ENCODE data around the gene HNF1B.
"Not testable (repeated sequence)": the region's sequence is repeated elsewhere in the genome, so short reads cannot be mapped to it uniquely, and the experiment has no call there.

Gene HNF1B

DNA sequence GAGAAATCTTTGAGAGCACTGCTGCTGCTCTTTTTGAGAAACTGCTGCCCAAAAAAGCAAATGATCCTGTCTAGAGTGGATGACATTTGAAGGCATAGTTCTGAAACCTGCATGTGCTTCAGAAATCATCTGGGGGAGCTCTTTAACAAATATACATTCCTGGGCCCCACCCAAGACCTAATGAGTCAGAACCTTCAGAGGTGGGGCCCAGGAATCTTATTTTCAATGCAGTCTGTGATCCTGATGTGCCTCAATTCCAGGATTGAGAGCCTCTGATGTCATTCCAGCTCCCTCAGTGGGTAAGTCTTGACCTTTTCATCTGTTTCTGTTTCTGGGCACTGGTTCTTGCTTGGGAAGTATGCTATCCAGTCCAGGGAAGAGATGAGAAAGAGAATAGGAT lies 42.3 kb downstream of the HNF1B start:
- DNase-seq (ENCODE audit: low spot score) = no peak

DNA sequence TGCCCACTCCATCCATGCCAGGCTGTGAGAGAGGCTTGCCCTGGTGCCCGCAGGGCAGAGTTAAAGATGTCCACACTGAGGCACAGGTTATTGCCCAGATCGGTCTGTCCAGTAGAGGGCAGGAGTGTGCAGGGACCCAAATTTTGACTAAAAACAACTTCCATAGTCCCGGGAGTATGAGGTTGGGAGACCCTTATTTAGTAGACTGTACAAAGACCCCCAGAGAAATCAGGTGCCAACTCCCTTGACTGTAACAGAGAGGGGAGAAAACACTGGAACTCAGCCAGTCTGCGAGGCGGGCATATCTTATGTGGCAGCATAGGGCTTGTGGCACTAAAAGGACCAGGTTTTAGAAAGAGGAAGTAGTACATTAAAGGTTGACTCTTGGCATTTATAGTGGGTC lies 43.4 kb downstream of the HNF1B start:
- DNase-seq (ENCODE audit: low spot score) = peak; percentile 65

DNA sequence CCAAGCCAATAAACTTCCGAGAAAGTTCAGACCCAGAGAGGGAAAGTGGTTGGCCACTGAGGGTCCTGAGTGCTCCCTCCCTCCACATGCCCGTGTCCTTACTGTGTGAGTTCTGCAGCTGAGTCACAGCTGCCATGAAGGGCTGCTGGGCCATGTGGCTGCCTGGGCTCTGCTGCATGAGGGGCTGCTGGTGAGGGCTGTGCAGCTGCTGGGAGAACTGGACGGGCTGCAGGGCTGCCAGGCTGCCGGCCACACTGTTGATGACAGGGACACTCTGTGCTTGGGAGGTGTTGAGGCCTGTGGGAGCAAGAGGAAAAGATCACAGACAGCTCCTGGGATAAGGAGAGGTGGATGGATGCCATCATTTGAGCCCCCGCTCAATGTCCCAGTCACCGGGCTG lies 44.0 kb downstream of the HNF1B start:
- no peak for DNase-seq (ENCODE audit: low spot score)

DNA sequence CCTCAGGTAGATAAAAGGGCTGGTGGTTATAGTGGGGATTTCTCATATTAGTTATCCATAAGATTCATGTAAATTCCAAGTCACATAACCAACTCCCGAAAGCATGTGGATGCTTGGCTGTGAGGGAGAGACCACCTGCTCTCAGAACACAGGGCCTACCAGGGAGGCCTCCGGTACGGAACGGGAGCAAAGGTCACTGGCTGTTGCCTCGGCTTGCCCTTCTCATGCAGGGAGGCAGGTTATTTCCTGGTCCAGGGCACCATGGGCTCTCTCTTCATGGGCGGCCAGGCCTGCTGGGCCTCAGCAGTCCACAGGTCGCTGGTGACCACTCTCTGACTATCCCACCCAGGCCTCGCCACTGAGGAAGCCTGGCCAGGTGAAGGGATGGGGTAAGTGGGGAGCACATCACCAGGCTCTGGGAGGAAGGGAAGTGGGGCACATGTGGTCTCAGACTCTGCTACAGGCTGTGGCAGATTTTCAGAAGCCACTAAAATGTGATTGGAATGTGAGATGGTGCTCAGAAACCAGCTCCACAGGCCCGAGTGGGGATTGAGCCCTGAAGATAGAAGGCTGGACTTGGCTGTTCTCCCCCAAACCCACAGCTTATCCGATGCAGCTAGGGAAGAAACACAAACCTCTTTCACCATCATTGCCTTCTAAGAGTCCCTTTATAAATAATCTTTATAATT lies 45.4 kb downstream of the HNF1B start:
- DNase-seq (ENCODE audit: low spot score) = no peak

DNA sequence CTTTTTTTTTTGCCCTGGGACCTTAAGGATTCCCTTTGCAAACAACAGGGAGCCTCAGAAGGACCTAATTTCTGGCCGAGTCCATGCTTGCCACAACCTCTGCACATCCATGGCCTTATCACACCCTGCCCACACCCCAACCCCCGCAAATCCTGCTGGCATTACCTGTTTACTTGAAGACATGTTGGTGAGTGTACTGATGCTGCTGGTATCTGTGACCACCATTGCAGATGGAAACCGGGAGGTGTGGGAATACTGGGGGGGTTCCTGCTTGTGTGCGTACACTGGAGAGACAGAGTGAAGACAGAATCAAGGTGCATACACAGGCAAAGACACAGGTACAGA lies 46.0 kb downstream of the HNF1B start:
- DNase-seq (ENCODE audit: low spot score) = no peak

DNA sequence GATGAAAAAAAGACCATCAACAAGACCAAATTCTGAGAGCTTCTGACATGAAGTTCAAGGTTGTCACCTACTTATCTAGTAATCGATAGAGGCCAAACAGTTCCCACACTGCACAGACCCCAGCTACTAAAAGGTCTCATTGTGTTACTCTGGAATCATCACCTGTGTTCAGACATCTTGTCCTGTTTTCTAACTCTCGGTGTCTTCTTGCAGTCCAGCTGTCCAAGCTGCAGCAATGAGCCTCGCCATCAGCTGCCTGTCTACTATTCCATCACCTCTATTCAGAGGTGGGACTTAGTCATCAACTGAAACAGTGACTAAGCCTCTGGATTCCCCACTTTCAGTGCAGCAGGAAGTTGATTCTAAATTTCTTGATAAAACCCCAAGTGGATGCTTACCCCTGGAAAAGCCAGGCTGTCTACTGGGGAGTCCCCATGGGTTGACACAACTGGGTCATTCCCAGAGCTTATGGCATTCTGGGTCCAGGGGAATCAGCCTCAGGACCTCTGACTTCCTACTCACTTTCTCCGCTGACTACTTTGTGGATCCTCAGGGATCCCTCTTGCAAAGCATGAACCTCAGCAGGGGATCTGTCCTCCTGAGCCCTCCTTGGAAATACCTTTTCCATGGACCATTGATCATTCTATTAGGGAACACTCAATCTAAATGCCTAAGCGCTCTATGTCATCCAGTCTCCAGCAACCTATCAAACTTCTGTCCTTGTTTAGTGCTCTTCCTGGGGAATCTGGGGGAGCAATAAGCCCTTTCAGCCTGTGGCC lies 46.5 kb downstream of the HNF1B start:
- DNase-seq (ENCODE audit: low spot score) = no peak

DNA sequence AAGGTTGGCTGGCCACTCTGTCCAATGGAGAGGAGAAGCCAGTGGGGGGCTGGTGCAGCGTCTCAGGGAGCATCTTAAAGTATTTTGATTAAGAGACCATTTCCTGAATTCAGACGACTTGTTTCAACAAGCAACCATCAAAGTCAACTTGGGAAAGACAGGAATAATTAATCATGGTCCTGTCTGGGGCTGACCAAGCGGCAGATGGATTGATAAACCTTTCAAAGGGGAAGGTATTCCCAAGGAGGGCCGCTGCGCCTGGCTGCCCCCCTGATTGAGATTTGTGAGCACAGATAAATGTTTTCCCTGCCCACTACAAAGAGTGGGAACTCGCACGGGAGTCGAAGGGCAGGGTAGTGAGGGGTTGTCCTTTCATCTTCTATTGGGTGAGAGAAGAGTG lies 47.5 kb downstream of the HNF1B start:
- DNase-seq (ENCODE audit: low spot score) = no peak

DNA sequence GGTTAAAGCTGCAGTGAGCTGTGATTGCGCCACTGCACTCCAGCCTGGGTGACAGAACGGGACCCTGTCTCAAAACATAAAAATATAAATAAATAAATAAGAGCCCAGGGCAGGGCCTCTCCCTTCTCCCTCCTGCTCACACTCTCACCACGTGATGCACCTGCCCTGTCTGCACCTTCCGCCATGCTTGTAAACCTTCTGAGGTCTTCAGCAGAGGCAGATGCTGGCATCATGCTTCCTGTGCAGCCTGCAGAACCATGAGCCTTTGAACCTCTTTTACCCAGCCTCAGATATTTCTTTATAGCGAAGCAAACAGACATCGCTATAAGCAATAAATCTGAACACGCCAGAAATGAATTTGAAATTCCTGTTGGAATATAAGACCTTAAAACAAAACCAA lies 48.5 kb downstream of the HNF1B start:
- no peak for DNase-seq (ENCODE audit: low spot score)

DNA sequence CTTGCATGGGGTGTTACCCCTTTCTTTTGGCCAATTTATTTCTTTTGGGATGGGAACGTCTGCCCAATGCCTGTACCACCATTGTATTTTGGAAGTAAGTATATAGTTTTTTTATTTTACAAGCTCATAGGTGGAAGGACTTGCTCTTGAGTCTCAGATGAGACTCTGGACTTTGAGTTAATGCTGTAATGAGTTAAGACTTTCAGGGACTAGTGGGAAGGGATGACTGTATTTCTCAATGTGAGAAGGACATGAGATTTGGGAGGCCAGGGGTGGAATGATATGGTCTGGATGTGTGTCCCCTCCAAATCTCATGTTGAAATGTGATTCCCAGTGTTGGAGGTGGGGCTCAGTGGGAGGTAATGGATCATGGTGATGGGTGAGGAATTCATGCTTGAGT lies 49.1 kb downstream of the HNF1B start:
- no peak for DNase-seq (ENCODE audit: low spot score)

DNA sequence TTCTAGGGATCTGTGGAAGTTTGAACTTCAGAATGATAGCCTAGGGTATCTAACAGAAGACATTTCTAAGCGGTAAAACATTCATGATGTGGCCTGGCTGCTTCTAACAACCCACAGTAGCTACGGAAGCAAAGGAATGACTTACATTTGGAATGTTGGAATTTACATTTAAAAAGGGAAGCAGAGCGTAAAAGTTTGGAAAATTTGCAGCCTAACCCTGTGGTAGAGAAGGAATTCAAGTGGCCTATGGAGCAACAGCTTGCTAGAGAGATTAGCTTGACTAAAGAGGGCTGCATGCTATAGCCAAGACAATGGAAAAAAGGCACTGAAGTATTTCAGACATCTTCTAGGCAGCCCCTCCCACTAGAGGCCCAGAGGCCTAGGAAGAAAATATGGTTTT lies 50.1 kb downstream of the HNF1B start:
- no peak for DNase-seq (ENCODE audit: low spot score)

DNA sequence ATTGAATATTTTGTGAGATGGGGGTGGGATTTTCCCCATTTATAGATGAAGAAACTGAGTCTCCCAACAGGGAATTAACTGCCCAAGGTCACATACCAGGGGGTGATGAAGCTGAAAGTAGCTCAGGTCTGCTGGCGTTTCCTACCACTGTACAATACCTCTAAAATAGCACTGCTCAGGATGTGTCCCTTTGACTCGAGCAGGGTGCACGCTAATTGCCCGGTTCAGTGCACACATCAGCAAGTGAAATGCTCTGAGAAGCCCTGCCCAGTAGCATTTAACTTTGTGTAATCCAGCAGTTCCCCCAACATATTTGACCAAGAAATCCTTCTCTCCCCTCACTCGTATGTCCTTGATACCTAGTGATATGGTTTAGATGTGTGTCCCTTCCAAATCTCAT lies 51.5 kb downstream of the HNF1B start:
- no peak for DNase-seq (ENCODE audit: low spot score)

DNA sequence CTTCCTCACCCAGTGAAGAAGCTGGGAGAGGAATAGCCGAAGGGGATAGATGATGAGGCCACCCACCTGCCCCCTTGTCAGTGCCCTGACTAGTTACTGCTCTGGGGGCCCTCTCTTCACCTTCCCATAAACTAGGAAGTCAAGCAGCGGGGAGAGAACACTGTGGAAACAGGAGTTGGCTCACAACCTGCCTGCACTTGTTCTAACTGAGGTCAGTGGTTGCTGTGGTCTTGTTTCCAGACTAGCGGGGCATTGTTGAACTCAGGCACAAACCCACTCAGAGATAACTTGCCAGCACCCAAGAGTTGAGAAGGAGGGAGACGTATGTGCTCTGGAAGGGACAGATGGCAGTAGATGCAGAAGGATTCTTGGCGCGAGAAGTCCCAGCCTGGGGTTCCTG lies 53.1 kb downstream of the HNF1B start:
- no peak for DNase-seq (ENCODE audit: low spot score)

DNA sequence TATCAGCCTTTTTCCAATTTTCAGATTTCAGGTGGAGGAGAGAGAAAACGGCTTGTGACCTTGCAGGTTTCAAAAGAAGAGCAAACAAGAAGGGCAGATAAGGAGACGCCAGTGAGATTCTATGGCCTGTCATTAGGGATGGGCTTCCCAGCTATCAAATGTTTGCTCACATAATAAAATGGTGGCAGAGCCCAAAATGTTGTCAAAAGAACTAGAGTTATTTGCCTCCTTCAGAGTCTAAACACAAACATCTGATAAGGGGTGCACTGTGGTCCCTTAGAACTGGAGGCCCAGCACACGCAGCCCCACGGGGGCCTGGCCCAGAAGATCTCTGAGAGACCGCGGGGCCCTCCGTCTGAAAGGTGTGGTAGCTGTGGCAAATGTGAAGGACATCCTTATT lies 55.5 kb downstream of the HNF1B start:
- DNase-seq (ENCODE audit: low spot score) = no peak

DNA sequence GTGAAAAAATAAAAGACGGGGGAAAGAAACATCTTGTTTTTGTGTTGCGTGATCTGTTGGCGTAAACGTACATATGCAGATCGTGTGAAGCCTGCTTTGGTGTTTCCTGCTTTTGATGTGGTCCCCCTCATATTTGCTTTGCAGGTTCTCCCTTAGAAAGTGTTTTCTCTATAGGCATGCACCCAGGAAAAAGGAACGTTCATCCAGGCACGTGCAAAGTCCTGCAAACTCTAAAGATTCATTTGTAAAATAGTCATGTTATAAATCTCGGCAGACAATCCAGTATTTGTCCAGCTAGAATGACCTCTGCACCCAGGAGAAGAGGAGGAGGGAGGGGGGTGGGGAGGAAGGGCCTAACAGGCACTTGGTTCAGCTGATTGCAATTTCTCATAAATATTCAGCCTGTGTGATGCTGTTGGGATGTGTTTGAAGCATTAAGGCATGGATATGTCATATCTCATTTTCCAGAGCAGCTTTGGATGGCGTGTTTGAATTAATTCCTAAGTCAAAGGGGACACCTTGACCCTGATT lies 61.3 kb downstream of the HNF1B start:
- no peak for DNase-seq (ENCODE audit: low spot score)

DNA sequence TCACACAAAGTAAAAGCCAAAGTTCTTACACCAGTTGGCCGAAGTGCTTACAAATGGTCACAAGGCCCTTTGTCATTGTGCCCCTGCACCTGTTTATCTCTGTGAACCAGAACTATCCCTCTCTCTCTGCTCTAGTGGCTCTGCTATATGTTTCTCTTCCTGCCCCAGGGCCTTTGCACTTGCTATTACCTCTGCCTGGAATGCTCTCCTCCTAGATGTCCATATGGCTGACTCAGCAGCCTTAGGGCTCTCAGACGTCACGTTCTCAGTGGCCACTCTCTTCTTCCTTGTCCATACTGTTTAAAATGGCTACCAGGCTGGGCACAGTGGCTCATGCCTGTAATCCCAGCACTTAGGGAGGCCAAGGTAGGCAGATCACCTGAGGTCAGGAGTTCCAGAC lies 62.9 kb downstream of the HNF1B start:
- no peak for DNase-seq (ENCODE audit: low spot score)

DNA sequence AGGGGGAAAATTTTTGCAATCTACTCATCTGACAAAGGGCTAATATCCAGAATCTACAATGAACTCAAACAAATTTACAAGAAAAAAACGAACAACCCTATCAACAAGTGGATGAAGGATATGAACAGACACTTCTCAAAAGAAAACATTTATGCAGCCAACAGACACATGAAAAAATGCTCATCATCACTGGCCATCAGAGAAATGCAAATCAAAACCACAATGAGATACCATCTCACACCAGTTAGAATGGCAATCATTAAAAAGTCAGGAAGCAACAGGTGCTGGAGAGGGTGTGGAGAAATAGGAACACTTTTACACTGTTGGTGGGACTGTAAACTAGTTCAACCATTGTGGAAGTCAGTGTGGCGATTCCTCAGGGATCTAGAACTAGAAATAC lies 64.9 kb downstream of the HNF1B start:
- DNase-seq (ENCODE audit: low spot score) = not testable (repeated sequence)

DNA sequence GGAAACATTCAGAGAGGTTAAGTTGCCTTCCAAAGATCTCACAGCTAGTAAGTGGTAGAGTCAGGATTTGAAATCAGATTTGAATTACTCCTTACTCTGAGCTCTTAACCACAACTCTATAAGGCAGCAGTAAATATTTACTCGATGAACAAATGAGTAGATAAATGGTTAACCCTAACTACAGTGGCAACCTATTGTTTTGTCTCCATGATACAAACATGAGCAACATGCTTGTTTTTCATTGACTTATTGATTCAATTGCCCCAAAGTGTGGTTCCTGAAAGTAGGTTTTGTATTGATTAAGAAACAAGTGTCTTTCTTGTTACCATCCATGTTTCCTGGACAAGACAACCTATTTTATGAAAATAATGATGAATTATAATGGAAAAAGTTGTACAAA lies 66.8 kb downstream of the HNF1B start:
- DNase-seq (ENCODE audit: low spot score) = no peak

DNA sequence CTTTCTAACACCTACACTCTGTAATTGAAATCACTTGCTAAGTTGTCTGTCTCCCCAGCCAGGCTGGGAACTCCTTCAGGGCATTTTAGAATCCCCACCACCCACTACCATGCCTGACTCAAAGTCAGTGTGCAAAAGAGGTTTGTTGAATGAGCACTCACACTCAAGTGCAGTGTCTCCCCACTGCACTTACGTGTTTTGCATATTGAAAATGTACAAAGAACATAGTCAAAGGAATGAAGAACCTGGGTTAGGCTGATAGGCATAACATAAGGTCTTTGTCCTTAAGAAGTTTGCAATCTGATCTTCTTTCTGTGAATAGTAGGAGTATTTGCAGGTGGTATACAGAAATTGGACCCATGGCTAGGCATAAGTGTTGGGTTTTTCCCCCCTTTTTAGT lies 67.8 kb downstream of the HNF1B start:
- no peak for DNase-seq (ENCODE audit: low spot score)

DNA sequence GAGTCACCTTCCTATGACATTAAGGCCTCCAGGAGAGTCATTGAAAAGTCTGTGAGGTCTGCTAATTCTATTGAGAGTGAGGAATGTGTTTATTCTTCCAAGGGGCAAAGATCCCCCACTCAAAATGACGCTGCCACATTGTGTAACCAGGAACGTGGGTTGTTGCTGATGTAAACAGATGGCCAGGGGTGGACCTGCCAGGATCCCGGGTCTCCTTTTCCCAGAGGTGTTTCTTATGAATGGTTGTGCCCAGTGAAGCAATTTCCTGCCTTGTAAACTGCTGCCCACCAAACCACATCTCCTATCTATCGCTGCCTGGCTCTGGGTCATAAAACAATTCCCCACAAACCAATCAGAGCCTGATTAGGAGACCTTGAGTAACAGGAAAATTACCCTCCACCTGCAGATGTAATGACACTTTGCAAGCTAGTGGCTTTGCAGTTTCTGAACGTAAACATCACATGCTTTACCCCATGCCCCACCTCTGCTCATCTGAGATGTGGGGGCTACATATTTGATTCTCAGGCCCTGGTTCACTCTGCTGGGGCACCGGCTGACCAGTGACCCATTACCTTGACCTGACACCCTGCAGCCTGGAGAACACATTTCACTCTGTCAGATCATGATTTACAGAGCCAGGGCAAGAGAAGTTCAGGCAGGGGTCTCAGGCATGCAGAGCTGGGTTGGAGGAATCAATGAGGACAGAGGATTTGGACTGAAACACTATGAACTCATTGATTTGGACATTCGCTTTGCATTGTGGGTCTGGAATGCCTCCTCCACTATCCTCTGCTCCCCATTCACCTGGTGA lies 68.5 kb downstream of the HNF1B start:
- DNase-seq (ENCODE audit: low spot score) = no peak

DNA sequence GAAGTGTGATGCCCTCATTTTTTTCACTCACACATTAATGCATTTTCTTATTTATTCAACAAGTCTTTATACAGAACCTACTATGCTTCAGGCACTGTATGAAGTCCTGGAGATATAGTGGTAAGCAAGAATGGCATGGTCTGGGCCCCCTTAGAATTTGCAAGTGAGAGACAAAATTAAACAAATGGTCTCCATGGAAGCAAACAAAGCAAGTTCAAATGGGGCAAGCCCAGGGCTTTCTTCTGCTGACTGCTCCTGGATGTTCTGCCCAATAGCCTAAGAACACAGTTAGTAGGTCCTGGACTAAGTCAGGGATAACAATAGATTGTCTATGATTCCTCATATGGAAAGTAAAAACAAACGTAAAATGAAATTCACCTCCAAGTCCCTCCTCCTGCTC lies 70.3 kb downstream of the HNF1B start:
- no peak for DNase-seq (ENCODE audit: low spot score)

DNA sequence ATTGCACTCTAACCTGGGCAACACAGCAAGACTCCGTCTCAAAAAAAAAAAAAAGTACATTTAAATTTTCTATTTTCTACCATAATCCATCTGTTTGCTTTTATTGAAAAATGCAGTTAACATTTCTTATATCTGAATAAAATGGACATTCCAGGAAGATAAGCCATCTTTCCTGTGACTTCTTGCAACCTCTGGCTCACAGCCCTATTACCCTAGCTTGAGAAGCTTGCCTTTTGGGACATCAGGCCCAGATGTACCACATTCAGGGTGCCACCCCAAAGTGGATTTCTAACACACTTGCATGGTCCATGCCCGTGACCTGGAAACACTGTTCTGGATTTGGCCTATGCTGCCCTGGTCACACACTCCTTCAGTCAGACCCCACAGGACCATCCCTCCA lies 71.5 kb downstream of the HNF1B start:
- no peak for DNase-seq (ENCODE audit: low spot score)

DNA sequence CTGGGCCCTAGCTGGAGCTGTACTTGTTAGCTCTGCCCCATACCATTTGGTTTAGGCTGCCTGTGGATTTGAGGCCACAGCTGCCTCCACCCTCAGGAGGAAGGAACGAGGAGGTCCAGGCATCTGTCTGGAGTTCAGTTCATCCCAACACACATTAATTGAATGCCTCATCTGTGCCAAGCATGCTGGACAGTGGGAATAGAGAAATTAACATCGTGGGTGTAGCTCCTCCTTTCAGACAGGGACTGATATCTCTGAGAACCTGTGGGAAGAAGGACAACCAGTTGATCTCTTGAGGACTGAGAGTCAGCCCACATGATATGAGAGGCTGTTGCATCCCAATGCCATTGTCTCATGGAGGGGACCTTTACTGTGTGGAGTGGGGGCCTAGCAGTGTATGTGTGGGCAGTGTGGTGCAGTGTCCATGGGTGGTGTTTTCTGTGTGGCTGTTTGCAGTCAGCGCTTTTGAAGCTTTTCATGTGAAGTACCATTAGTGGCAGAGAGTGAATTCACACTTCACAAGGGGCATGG lies 72.2 kb downstream of the HNF1B start:
- DNase-seq (ENCODE audit: low spot score) = no peak
